Adrenal gland (tissue), 12 donors: Measurements from ENCODE around the gene N4BP2. TPM values are rescaled to one million over a fixed set of nuclear protein-coding genes. Genes with fewer than 3 reads are reported as not detected.

ENCODE experiments used
- DNase-seq, 7 donors: peaks; one replicate each; pipeline ENCODE4 v3.0.0-alpha.2; 2019 to 2020
- H3K27ac ChIP-seq, 5 donors: fragments of 200-600 bp; sonication (generic) in 4 of 5; 1 replicate in 3 of 5; 2 replicates in 2 of 5; pipeline versions ENCODE4 v1.5.1 to v1.8.0; 2016 to 2020; ENCODE audit warnings: mild to moderate bottlenecking in 1 of 5
- H3K27me3 ChIP-seq: fragments of 200-600 bp; 2 replicates; pipeline ENCODE4 v1.8.0; 2021
- H3K36me3 ChIP-seq, 2 donors: fragments of 200-600 bp; replicated peaks in 1 of 2; 1 replicate in 1 of 2; 2 replicates in 1 of 2; pipeline versions ENCODE4 v1.5.1 to v1.8.0; 2018 to 2022
- H3K4me1 ChIP-seq, 2 donors: fragments of 200-600 bp; replicated peaks in 1 of 2; 1 replicate in 1 of 2; 2 replicates in 1 of 2; pipeline versions ENCODE4 v1.5.1 to v1.8.0; 2018 to 2021
- H3K4me3 ChIP-seq, 4 donors: fragments of 200-600 bp; sonication (generic) in 3 of 4; one replicate each; pipeline ENCODE4 v1.5.1; 2016 to 2018
- H3K9me3 ChIP-seq, 3 donors: fragments of 200-600 bp; sonication (generic) in 1 of 3; replicated peaks in 1 of 3; 1 replicate in 2 of 3; 2 replicates in 1 of 3; pipeline versions ENCODE4 v1.5.1 to v1.8.0; 2016 to 2021
- CTCF ChIP-seq, 6 experiments: fragments of 450-650 bp in 4 of 6; fragments of 200-600 bp in 2 of 6; sonication (generic) in 1 of 6; IDR thresholded peaks; 1 replicate in 5 of 6; 2 replicates in 1 of 6; pipeline versions ENCODE4 v1.5.1 to v1.8.0; 2016 to 2021; ENCODE audit warnings: antibody characterized with exemption in 6 of 6, mild to moderate bottlenecking in 2 of 6, moderate library complexity in 1 of 6
- POLR2A ChIP-seq, 2 donors: fragments of 450-650 bp; IDR thresholded peaks; one replicate each; pipeline ENCODE4 v1.6.1; 2017; ENCODE audit warnings: antibody characterized with exemption in 2 of 2, mild to moderate bottlenecking in 2 of 2, moderate library complexity in 1 of 2
- WGBS, 4 donors: extraction: QIAGEN DNeasy Blood & Tissue Kit in 2 of 4; methylation state at CpG; one replicate each; pipeline versions ENCODE4 v1.1.5 to v1.1.7; 2013 to 2017; 5-methylcytosine and 5-hydroxymethylcytosine counted together
- intact Hi-C, 2 donors: fragments of 100-400 bp; cut with DNase I; formaldehyde crosslinking; loops; one replicate each; pipeline versions ENCODE4 v1.14.1 to v1.15.0; 2022 to 2023
- polyA plus RNA-seq, 3 donors: library from polyadenylated mRNA; stranded (reverse); fragments of 200-250 nt in 2 of 3; fragments of 350-450 nt in 1 of 3; fragmentation: Illumina TruSeq in 1 of 3; extraction: RNeasy Lipid Tissue Mini Kit (QIAGEN cat#74804) in 1 of 3; gene quantifications; one replicate each; pipeline ENCODE4 v1.2.3, GENCODE V29; 2013 to 2014
- total RNA-seq, 9 donors: library from RNA; depleted of rRNA in 4 of 9; stranded (reverse); fragments of >200 nt in 4 of 9; fragments of 120-200 nt in 1 of 9; fragmentation: NEBNext Ultra II Directional in 1 of 9; extraction: Animal tissue kit (Norgen Biotek cat#: 25700) in 1 of 9; gene quantifications; one replicate each; pipeline versions ENCODE4 v1.1.0 to v1.2.4, GENCODE V29; 2013 to 2023
- donor health status: healthy with polysubstance abuse.
- donor health status: Bipolar disorder and iron deficiency.
- donor health status: DM: yes; HTN: yes; CAD: no.
- donor health status: DM: no; HTN: no; CAD: no.
- donor health status: DM: no; HTN: no; CAD: no.
- donor health status: DM: yes; HTN: yes; CAD: no.

N4BP2 gene
- total and polyA plus RNA-seq, 12 donors, result 0.97 to 15.1 (median 4.6) TPM

DNA sequence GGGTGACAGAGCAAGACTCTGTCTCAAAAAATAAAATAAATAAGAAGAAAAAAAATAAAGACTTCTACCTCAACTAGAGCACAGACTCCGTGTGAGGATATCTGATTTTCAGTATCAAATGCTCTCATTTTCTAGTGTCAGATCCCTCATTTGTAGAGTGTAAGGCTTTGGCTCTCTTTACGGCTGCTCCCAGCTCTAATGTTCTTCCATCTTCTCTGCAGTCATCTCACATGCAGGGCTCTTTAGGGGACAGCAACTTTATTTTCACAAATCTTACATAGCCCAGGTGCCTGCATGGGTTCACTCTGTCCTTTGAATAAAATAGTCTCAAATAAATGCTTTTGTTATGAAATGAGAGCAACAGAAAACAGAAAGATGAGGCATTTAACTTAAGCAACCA, 120.9 kb downstream of the N4BP2 start:
- Histone ChIP-seq H3K27ac (no peak overlapping the region), H3K27me3 (no peaks in the 10 kb centered on the region), H3K4me1 (no peaks in the 10 kb centered on the region), H3K36me3 (no peaks in the 10 kb centered on the region), H3K4me3 (no peak overlapping the region), H3K9me3 (no peaks in the 10 kb centered on the region)
- intact Hi-C loops, result no loop called here
- 57 to 77% (median 70%) methylated on average over 2 of the region's 2 CpGs for WGBS, 4 donors
- TF ChIP-seq POLR2A (IDR thresholded peaks at IDR 0.05) (no peak), CTCF (IDR thresholded peaks at IDR 0.05) (no peak)
- DNase-seq, result no peak

- DNase-seq, result no peak
- intact Hi-C loops, result no loop called here
- Histone ChIP-seq H3K9me3 (no peaks in the 10 kb centered on the region), H3K27ac (no peak overlapping the region), H3K27me3 (no peaks in the 10 kb centered on the region), H3K4me1 (no peaks in the 10 kb centered on the region), H3K36me3 (no peaks in the 10 kb centered on the region), H3K4me3 (no peak overlapping the region)
- WGBS, 4 donors, result 67 to 79% (median 71%) methylated on average over 5 of the region's 5 CpGs
- TF ChIP-seq POLR2A (IDR thresholded peaks at IDR 0.05), result no peak
- no peak for TF ChIP-seq CTCF (IDR thresholded peaks at IDR 0.05)
Measured at GRCh38 chr4:40178672-40179071, 122.0 kb downstream of the N4BP2 start.

DNA sequence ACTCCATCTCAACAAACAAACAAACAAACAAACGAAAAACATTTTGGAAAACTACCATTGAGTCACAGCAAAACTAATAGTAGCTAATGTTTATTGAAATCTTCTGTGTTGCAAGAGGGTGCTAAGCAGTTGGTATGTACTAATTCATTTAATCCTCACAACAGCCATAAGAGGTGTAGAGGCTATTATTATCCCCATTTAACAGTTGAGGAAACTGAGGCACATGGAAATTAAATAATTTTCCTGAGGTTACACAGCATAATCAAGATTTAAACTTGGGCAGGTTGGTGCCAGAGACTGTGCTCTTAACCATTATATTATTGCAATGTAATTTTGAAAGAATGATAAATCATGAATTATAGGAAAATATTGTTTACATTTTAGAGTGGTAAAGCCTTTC, 122.7 kb downstream of the N4BP2 start:
- Histone ChIP-seq H3K9me3 (no peaks in the 10 kb centered on the region), H3K36me3 (no peaks in the 10 kb centered on the region), H3K4me1 (no peaks in the 10 kb centered on the region), H3K27ac (no peak overlapping the region), H3K4me3 (no peak overlapping the region), H3K27me3 (no peaks in the 10 kb centered on the region)
- TF ChIP-seq POLR2A (IDR thresholded peaks at IDR 0.05) (no peak), CTCF (IDR thresholded peaks at IDR 0.05) (no peak)
- no peak for DNase-seq
- intact Hi-C loops, result no loop called here
- WGBS, 4 donors, result 74 to 92% (median 77%) methylated on average over 1 of the region's 1 CpG

DNA sequence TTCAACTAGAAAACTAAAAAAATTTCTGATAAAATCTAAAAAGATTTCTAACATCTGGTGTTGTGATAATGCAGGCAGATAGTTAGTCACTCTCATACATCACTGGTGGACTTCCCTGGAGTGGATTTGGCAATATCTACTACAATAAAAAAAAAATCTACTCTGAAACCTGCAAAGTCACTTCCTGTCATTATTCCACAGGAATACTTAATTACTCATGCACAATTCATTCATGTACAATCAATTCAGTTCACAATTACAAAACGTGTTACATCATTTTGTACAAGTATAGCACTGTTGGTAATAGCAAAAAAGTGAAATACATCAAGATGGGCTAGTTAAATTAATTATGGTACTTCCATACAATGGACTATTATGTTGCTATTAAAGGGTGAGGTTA, 123.7 kb downstream of the N4BP2 start:
- Histone ChIP-seq H3K4me3 (no peak overlapping the region), H3K36me3 (no peaks in the 10 kb centered on the region), H3K4me1 (no peaks in the 10 kb centered on the region), H3K27me3 (no peaks in the 10 kb centered on the region), H3K9me3 (no peaks in the 10 kb centered on the region), H3K27ac (no peak overlapping the region)
- 22 to 44% (median 41%) methylated on average over 1 of the region's 1 CpG for WGBS, 4 donors
- intact Hi-C loops, result no loop called here
- DNase-seq, result no peak
- TF ChIP-seq POLR2A (IDR thresholded peaks at IDR 0.05) (no peak), CTCF (IDR thresholded peaks at IDR 0.05) (no peak)
